ENCODE results near the gene ZNF407. TPM values are rescaled to one million over a fixed set of nuclear protein-coding genes. Genes with fewer than 3 reads are reported as not detected.

Gene ZNF407
- total and polyA plus RNA-seq, 11 donors = 3.8 to 14.7 (median 11.5) TPM

- ATAC-seq (no peak), DNase-seq (no peak)
- TF ChIP-seq POLR2A (IDR thresholded peaks at IDR 0.05) = no peak
- no peak for TF ChIP-seq CTCF (IDR thresholded peaks at IDR 0.05)
- intact Hi-C loops (cut with DNase I) = loop anchor here in 1 of 10 donors (10.0 kb wide), 1 partner anchor 170 kb away; the partner anchor contains the start of gene TSHZ1
- Histone ChIP-seq H3K27ac (no peak overlapping the region), H3K36me3 (no peaks in the 10 kb centered on the region), H3K27me3 (no peaks in the 10 kb centered on the region), H3K4me3 (no peak overlapping the region), H3K9me3 (peaks cover 0 to 4% (median 0%) of the 10 kb centered on the region in 12 donors), H3K4me1 (peaks cover 0 to 32% (median 7%) of the 10 kb centered on the region in 12 donors)
- 84 to 90% (median 88%) methylated on average over 4 of the region's 4 CpGs for WGBS, 4 donors
Measured at GRCh38 chr18:75045272-75045671, 447.6 kb downstream of the ZNF407 start.

GRCh38 chr18:75047240-75047961 is 449.7 kb downstream of the ZNF407 start:
- no peaks in the 10 kb centered on the region for H3K27me3 ChIP-seq
- DNase-seq = peak in 2 of 5 donors; percentile 48 to 61
- peaks cover 0 to 8% (median 0%) of the 10 kb centered on the region in 12 donors for H3K9me3 ChIP-seq
- TF ChIP-seq POLR2A (IDR thresholded peaks at IDR 0.05) (no peak), CTCF (IDR thresholded peaks at IDR 0.05) (no peak)
- H3K4me1 ChIP-seq = peaks cover 0 to 45% (median 7%) of the 10 kb centered on the region in 12 donors
- no peak overlapping the region for H3K4me3 ChIP-seq
- ATAC-seq = peak; percentile 71 to 88 (median 78)
- no peaks in the 10 kb centered on the region for H3K36me3 ChIP-seq
- 54 to 63% (median 58%) methylated on average over 12 of the region's 12 CpGs for WGBS, 4 donors
- H3K27ac ChIP-seq = peak overlapping the region; percentile 28 to 88 (median 72)
- intact Hi-C loops (cut with DNase I) = loop anchor here in 1 of 10 donors (10.0 kb wide), 1 partner anchor 167 kb away; the partner anchor contains the start of gene TSHZ1

GRCh38 chr18:75048776-75049454 is 451.2 kb downstream of the ZNF407 start:
- intact Hi-C loops (cut with DNase I) = loop anchor here in 1 of 10 donors (10.0 kb wide), 1 partner anchor 166 kb away; the partner anchor contains the start of gene TSHZ1
- WGBS, 4 donors = 72 to 75% (median 74%) methylated on average over 10 of the region's 10 CpGs
- ATAC-seq (no peak), DNase-seq (no peak)
- Histone ChIP-seq H3K27ac (peak overlapping the region in 9 of 12 donors; percentile 13 to 88 (median 68)), H3K4me3 (no peak overlapping the region), H3K27me3 (no peaks in the 10 kb centered on the region), H3K9me3 (peaks cover 0 to 8% (median 0%) of the 10 kb centered on the region in 12 donors), H3K36me3 (no peaks in the 10 kb centered on the region), H3K4me1 (peaks cover 0 to 43% (median 7%) of the 10 kb centered on the region in 12 donors)
- TF ChIP-seq POLR2A (IDR thresholded peaks at IDR 0.05) = no peak
- TF ChIP-seq CTCF (IDR thresholded peaks at IDR 0.05) = no peak

- peak overlapping the region in 5 of 12 donors; percentile 13 to 88 (median 27) for H3K27ac ChIP-seq
- TF ChIP-seq POLR2A (IDR thresholded peaks at IDR 0.05) = no peak
- no peak for TF ChIP-seq CTCF (IDR thresholded peaks at IDR 0.05)
- H3K9me3 ChIP-seq = peaks cover 0 to 8% (median 0%) of the 10 kb centered on the region in 12 donors
- intact Hi-C loops (cut with DNase I) = loop anchor here in 1 of 10 donors (10.0 kb wide), 1 partner anchor 165 kb away; the partner anchor contains the start of gene TSHZ1
- no peaks in the 10 kb centered on the region for H3K27me3 ChIP-seq
- no peak overlapping the region for H3K4me3 ChIP-seq
- H3K36me3 ChIP-seq = no peaks in the 10 kb centered on the region
- peaks cover 0 to 43% (median 7%) of the 10 kb centered on the region in 12 donors for H3K4me1 ChIP-seq
- 94 to 98% (median 96%) methylated on average over 4 of the region's 4 CpGs for WGBS, 4 donors
- ATAC-seq = no peak
- DNase-seq = no peak
Measured at GRCh38 chr18:75049455-75049789, 451.8 kb downstream of the ZNF407 start.

Data from heart left ventricle (tissue), 16 donors.